Stimulated activated CD4-positive, alpha-beta T cell treated with anti-CD3 and anti-CD28 coated beads, Interleukin-12 subunit alpha, Interleukin-12 subunit beta, amount 100 ng/mL, for 48 hours (primary cell): Measurements from ENCODE around the gene IFNL1.
"Not testable (repeated sequence)": the region's sequence is repeated elsewhere in the genome, so short reads cannot be mapped to it uniquely, and the experiment has no call there.

Experiments used
- DNase-seq, 3 donors: peaks; one replicate each; pipeline ENCODE4 v3.0.0-alpha.2; 2020; ENCODE audit warnings: low read depth in 2 of 3, low spot score in 1 of 3

IFNL1 gene

GRCh38 chr19:39296055-39296645 lies at the start of gene IFNL1:
Gene IFNL1, plus strand, starts transcription at chr19:39296407. Its CDS starts 15 bp downstream, at chr19:39296422.
- no peak for DNase-seq

GRCh38 chr19:39246951-39247669 lies 49.1 kb upstream of the IFNL1 start:
- DNase-seq: peak in 1 of 3 donors; percentile 32

GRCh38 chr19:39247701-39248664 lies 48.2 kb upstream of the IFNL1 start:
- DNase-seq: no peak

- DNase-seq: no peak
Measured at GRCh38 chr19:39248806-39249205, 47.4 kb upstream of the IFNL1 start, which contains the start of gene IFNL4. Gene IFNL4, minus strand, starts transcription at chr19:39248856.

- DNase-seq: no peak
Measured at GRCh38 chr19:39251081-39251480, 45.1 kb upstream of the IFNL1 start.

- DNase-seq: no peak
Measured at GRCh38 chr19:39251846-39252245, 44.4 kb upstream of the IFNL1 start.

GRCh38 chr19:39252458-39252857 lies 43.7 kb upstream of the IFNL1 start:
- DNase-seq: no peak

- no peak for DNase-seq
Measured at GRCh38 chr19:39253374-39254149, 42.6 kb upstream of the IFNL1 start.

GRCh38 chr19:39254531-39255345 lies 41.5 kb upstream of the IFNL1 start:
- no peak for DNase-seq

- DNase-seq: no peak
Measured at GRCh38 chr19:39257227-39257626, 39.0 kb upstream of the IFNL1 start.

- DNase-seq: no peak
Measured at GRCh38 chr19:39261704-39262103, 34.5 kb upstream of the IFNL1 start.

GRCh38 chr19:39262496-39262895 lies 33.7 kb upstream of the IFNL1 start:
- no peak for DNase-seq

GRCh38 chr19:39263912-39264305 lies 32.3 kb upstream of the IFNL1 start:
- DNase-seq: no peak

GRCh38 chr19:39264306-39265290 lies 31.6 kb upstream of the IFNL1 start:
- no peak for DNase-seq

- DNase-seq: no peak
Measured at GRCh38 chr19:39265321-39265916, 30.8 kb upstream of the IFNL1 start.

GRCh38 chr19:39268085-39268484 lies 28.1 kb upstream of the IFNL1 start, which contains the start of gene IFNL2:
Gene IFNL2, plus strand, starts transcription at chr19:39268396. Its CDS starts 173 bp downstream, at chr19:39268569.
- not testable (repeated sequence) for DNase-seq

- DNase-seq: not testable (repeated sequence)
Measured at GRCh38 chr19:39268531-39269223, 27.5 kb upstream of the IFNL1 start.

- not testable (repeated sequence) for DNase-seq
Measured at GRCh38 chr19:39269369-39269768, 26.8 kb upstream of the IFNL1 start.
